Measurements from ENCODE around the gene MAP2K2. TPM values are rescaled to one million over a fixed set of nuclear protein-coding genes. Genes with fewer than 3 reads are reported as not detected.

The MAP2K2 gene
- total and polyA plus RNA-seq, 2 donors (not counting 1 experiment from before 2014, with no cell fraction given), result 138 to 181 TPM

DNA sequence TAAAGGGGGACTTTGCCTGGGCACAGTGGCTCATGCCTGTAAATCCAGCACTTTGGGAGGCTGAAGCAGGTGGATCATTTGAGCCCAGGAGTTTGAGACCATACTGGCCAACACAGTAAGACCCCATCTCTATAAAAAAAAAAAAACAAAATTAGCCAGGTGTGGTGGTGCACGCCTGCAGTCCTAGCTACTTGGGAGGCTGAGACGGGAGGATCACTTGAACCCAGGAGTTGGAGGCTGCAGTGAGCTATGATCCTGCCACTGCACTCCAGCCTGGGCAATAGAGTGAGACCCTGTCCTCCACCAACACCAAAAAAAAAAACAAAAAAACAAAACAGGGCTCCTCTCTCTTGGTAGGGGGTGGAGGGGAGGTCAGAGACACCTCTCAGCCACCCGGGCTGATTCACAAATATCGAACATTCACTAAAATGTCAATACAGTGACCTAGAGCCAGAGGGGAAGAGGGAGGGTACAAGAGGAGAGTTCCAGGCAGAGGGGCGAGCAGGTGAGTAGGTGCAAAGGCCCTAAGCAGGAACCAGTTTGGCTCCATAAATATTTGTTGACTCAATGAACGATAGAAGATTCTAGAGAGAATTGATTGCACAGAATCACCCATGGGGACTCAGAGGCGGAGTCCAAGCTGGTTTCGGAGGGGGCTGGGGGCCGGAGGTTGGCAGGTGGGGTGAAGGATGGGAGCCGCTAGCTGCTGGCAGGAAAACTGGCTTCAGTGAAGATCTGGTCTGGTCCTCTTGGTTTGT, 28.5 kb upstream of the MAP2K2 start:
- ChIA-PET POLR2A (no interaction called here), CTCF (interaction anchor here (1.6 kb wide), 1 partner anchor 13 kb away, joined by 3 read pairs; no protein-coding TSS in a partner anchor)
- no peaks in the 10 kb centered on the region for H3K4me1 Mint-ChIP-seq
- Histone ChIP-seq H4K20me1 (ENCODE audit: control insufficient read depth, insufficient read depth, low read length, poor library complexity, severe bottlenecking) (no peaks in the 10 kb centered on the region), H3K9ac (ENCODE audit: low read length) (no peak overlapping the region), H3K79me2 (ENCODE audit: control insufficient read depth, insufficient read depth, low read length) (no peaks in the 10 kb centered on the region), H3K4me2 (replicated peaks; ENCODE audit: low read depth, low read length, poor library complexity, severe bottlenecking) (no peak overlapping the region), H3K9me3 (ENCODE audit: control extremely low read depth in 1 of 3, control insufficient read depth in 2 of 3, insufficient read depth in 1 of 3, low read length in 2 of 3) (no peaks in the 10 kb centered on the region), H2AFZ (ENCODE audit: insufficient read depth, low read depth, low read length, poor library complexity, severe bottlenecking) (no peak overlapping the region), H3K27me3 (replicated peaks in 1 of 4; ENCODE audit: control extremely low read depth in 1 of 4, control insufficient read depth in 3 of 4, insufficient read depth in 4 of 4, low read length in 3 of 4) (peaks cover 0 to 13% (median 1%) of the 10 kb centered on the region in 4 experiments), H3K36me3 (replicated peaks in 1 of 2; ENCODE audit: control extremely low read depth in 1 of 2, control insufficient read depth in 1 of 2, extremely low read depth in 1 of 2, insufficient read depth in 2 of 2, low read length in 1 of 2) (no peaks in the 10 kb centered on the region), H3K27ac (ENCODE audit: low read length in 2 of 2) (no peak overlapping the region), H3K4me3 (ENCODE audit: control extremely low read depth in 1 of 5, extremely low read depth in 1 of 5, insufficient read depth in 1 of 5, low read depth in 2 of 5, low read length in 4 of 5) (no peak overlapping the region), H3K4me1 (ENCODE audit: control insufficient read depth in 2 of 2, insufficient read depth in 2 of 2, low read length in 2 of 2) (no peaks in the 10 kb centered on the region)
- no peak overlapping the region for H3K4me3 Mint-ChIP-seq
- H3K27ac Mint-ChIP-seq, result no peak overlapping the region
- DNase-seq (no peak), ATAC-seq (ENCODE audit: low read depth) (no peak)
- H3K9me3 Mint-ChIP-seq (ENCODE audit: insufficient read depth), result no peaks in the 10 kb centered on the region
- intact Hi-C loops (cut with micrococcal nuclease), result no loop called here
- H3K27me3 Mint-ChIP-seq, result peaks cover 17% of the 10 kb centered on the region
- WGBS (ENCODE audit: insufficient coverage), result 93% methylated on average over 7 of the region's 10 CpGs
- no peak for TF ChIP-seq EZH2 (IDR thresholded peaks at IDR 0.05; ENCODE audit: borderline replicate concordance, insufficient read depth, low read depth, low read length, poor library complexity, severe bottlenecking)
- TF ChIP-seq, protein P1, sequence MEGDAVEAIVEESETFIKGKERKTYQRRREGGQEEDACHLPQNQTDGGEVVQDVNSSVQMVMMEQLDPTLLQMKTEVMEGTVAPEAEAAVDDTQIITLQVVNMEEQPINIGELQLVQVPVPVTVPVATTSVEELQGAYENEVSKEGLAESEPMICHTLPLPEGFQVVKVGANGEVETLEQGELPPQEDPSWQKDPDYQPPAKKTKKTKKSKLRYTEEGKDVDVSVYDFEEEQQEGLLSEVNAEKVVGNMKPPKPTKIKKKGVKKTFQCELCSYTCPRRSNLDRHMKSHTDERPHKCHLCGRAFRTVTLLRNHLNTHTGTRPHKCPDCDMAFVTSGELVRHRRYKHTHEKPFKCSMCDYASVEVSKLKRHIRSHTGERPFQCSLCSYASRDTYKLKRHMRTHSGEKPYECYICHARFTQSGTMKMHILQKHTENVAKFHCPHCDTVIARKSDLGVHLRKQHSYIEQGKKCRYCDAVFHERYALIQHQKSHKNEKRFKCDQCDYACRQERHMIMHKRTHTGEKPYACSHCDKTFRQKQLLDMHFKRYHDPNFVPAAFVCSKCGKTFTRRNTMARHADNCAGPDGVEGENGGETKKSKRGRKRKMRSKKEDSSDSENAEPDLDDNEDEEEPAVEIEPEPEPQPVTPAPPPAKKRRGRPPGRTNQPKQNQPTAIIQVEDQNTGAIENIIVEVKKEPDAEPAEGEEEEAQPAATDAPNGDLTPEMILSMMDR (IDR thresholded peaks at IDR 0.05), result no peak

DNA sequence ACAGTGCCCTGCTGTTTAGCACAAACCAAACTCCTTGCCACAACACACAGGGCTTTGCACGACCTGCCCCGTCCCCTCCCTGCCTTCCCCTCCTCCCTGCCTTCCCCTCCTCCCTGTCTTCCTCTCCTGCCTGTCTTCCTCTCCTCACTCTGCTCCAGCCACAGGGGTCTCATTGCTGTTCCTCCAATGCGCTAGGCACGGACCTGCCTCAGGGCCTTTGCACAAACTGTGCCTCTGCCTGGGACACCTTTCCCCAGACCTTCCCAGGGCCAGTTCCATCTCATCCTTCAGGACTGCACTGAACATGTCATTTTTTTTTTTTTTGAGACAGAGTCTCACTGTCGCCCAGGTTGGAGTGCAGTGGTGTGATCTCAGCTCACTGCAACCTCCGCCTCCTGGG, 27.7 kb upstream of the MAP2K2 start:
- Mint-ChIP-seq H3K9me3 (ENCODE audit: insufficient read depth) (no peaks in the 10 kb centered on the region), H3K27ac (no peak overlapping the region), H3K4me1 (no peaks in the 10 kb centered on the region), H3K4me3 (no peak overlapping the region), H3K27me3 (peaks cover 20% of the 10 kb centered on the region)
- WGBS (ENCODE audit: insufficient coverage), result 44% methylated on average over 4 of the region's 6 CpGs
- H3K4me2 ChIP-seq (replicated peaks; ENCODE audit: low read depth, low read length, poor library complexity, severe bottlenecking), result no peak overlapping the region
- POLR2A ChIA-PET, result no interaction called here
- no peaks in the 10 kb centered on the region for H3K9me3 ChIP-seq (ENCODE audit: control extremely low read depth in 1 of 3, control insufficient read depth in 2 of 3, insufficient read depth in 1 of 3, low read length in 2 of 3)
- H3K4me1 ChIP-seq (ENCODE audit: control insufficient read depth in 2 of 2, insufficient read depth in 2 of 2, low read length in 2 of 2), result no peaks in the 10 kb centered on the region
- H3K27me3 ChIP-seq (replicated peaks in 1 of 4; ENCODE audit: control extremely low read depth in 1 of 4, control insufficient read depth in 3 of 4, insufficient read depth in 4 of 4, low read length in 3 of 4), result peaks cover 0 to 16% (median 1%) of the 10 kb centered on the region in 4 experiments
- intact Hi-C loops (cut with micrococcal nuclease), result no loop called here
- no peak overlapping the region for H2AFZ ChIP-seq (ENCODE audit: insufficient read depth, low read depth, low read length, poor library complexity, severe bottlenecking)
- TF ChIP-seq EZH2 (IDR thresholded peaks at IDR 0.05; ENCODE audit: borderline replicate concordance, insufficient read depth, low read depth, low read length, poor library complexity, severe bottlenecking), result no peak
- CTCF ChIA-PET, result interaction anchor here (0.6 to 1.6 kb wide), 2 partner anchors 12 to 230 kb away, joined by 3 read pairs; no protein-coding TSS in a partner anchor
- no peak overlapping the region for H3K9ac ChIP-seq (ENCODE audit: low read length)
- no peak overlapping the region for H3K27ac ChIP-seq (ENCODE audit: low read length in 2 of 2)
- no peak overlapping the region for H3K4me3 ChIP-seq (ENCODE audit: control extremely low read depth in 1 of 5, extremely low read depth in 1 of 5, insufficient read depth in 1 of 5, low read depth in 2 of 5, low read length in 4 of 5)
- no peak for ATAC-seq (ENCODE audit: low read depth)
- H3K79me2 ChIP-seq (ENCODE audit: control insufficient read depth, insufficient read depth, low read length), result no peaks in the 10 kb centered on the region
- no peaks in the 10 kb centered on the region for H4K20me1 ChIP-seq (ENCODE audit: control insufficient read depth, insufficient read depth, low read length, poor library complexity, severe bottlenecking)
- no peaks in the 10 kb centered on the region for H3K36me3 ChIP-seq (replicated peaks in 1 of 2; ENCODE audit: control extremely low read depth in 1 of 2, control insufficient read depth in 1 of 2, extremely low read depth in 1 of 2, insufficient read depth in 2 of 2, low read length in 1 of 2)
- DNase-seq, result no peak

Data from B cell (primary cell).